IPS-18c (cell line): ENCODE results near the gene CDC37.
A peak's percentile ranks its signal among the peaks of the same experiment; 100 is the strongest.

Source experiments
- H3K4me3 ChIP-seq: 2 replicates; pipeline ENCODE4 v1.7.0; 2013; ENCODE audit warnings: low read depth, mild to moderate bottlenecking, low read length, moderate library complexity; ENCODE audit not compliant: insufficient read depth
- H3K9me3 ChIP-seq: one replicate; pipeline ENCODE4 v1.6.1; 2013; ENCODE audit warnings: mild to moderate bottlenecking, low read length, moderate library complexity; ENCODE audit not compliant: control insufficient read depth, insufficient read depth

CDC37 gene

GRCh38 chr19:10403137-10404021, at the start of gene CDC37:
TSS of gene CDC37 (minus strand) at chr19:10403542. CDS start at chr19:10403479, 63 bp downstream.
- peaks cover 2% of the 10 kb centered on the region for H3K9me3 ChIP-seq
- H3K4me3 ChIP-seq: peak within 1 kb of the TSS; percentile 92

DNA sequence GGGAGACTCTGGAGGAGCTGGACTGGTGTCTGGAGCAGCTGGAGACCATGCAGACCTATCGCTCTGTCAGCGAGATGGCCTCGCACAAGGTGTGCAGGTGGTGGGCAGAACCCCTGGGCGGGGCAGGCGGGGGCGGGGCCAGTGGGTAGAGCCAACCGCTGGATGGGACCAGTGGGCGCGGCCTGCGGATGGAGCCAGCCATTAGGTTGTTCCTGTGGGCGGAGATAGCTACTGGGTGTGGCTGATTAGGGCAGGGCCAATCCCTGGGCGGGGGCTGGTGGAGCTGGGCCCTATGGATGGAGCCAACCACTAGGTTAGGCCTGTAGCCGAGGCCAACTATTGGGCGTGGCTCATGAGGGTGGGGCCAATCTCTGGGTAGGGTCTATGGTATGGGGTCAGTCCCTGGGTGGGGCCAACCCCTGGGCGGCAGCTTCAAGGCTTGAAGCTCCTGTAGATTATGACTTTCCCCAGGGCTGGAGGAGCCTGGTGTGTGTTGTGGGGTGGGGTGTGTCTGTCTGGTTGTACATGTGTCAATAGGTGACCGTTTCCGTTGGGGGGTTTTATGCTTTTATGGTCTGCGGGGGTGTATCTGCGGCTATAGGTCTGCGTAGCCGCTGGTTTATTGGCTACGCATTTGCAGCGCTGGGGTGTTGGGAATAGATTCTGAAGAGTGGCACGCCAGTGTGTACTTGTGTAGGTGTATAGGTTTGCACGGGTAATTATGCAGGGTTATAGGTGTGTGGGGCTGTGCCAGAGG, 47.7 kb upstream of the CDC37 start:
- Histone ChIP-seq H3K9me3 (no peaks in the 10 kb centered on the region), H3K4me3 (no peak overlapping the region)

GRCh38 chr19:10450191-10450852, 47.0 kb upstream of the CDC37 start:
- Histone ChIP-seq H3K9me3 (no peaks in the 10 kb centered on the region), H3K4me3 (no peak overlapping the region)

DNA sequence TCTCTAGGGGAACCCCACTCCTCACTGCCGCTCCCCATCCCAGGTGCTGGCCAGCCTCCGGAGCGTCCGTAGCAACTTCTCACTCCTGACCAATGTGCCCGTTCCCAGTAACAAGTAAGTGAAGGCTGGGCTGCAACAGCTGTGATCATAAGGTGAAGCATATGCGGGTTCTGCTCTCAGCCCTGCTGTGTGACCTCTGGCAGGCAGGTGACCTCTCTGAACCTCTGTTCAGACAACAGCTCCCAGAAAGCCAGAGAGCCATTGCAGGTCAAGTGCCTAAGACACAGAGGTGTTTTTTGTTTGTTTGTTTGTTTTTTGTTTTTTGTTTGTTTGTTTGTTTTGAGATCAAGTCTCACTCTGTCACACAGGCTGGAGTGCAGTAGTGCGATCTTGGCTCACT, 45.7 kb upstream of the CDC37 start:
- Histone ChIP-seq H3K4me3 (no peak overlapping the region), H3K9me3 (no peaks in the 10 kb centered on the region)

DNA sequence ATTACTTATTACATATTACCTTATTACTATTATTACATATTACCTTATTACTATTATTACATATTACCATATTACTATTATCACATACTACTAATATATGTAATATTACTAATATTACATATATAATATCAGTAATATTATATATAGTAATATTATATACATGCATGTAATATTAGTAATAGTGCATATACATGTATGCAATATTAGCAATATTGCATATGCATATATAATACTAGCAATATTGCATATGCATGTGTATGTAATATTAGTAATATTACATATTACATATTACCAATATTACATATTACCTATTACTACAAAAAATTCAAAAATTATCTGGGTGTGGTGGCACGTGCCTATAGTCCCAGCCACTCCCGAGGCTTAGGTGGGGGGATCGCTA, 39.4 kb upstream of the CDC37 start:
- no peak overlapping the region for H3K4me3 ChIP-seq
- H3K9me3 ChIP-seq: no peaks in the 10 kb centered on the region

DNA sequence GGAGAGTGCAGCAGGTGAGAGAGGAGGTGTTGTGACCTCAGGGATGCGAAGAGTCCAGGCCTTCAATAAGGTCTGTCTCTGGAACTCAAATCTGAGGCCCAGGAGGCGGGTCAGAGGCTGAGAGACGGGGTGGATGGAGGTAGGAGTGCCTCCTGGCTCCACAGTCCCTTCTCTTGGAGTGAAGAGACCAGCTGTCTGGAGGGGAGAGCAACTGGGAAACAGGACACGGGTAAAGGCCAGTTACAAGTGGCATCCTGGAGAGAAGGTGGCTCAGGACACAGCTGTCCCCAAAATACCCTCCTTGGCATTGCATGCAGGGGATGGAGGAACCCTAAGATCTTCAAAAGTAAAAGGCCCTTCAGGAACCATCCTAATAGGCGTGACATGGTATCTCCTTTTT, 36.2 kb upstream of the CDC37 start:
- H3K4me3 ChIP-seq: no peak overlapping the region
- H3K9me3 ChIP-seq: peaks cover 4% of the 10 kb centered on the region

- Histone ChIP-seq H3K9me3 (peaks cover 6% of the 10 kb centered on the region), H3K4me3 (no peak overlapping the region)
Observed at GRCh38 chr19:10433131-10433536, 29.8 kb upstream of the CDC37 start.

DNA sequence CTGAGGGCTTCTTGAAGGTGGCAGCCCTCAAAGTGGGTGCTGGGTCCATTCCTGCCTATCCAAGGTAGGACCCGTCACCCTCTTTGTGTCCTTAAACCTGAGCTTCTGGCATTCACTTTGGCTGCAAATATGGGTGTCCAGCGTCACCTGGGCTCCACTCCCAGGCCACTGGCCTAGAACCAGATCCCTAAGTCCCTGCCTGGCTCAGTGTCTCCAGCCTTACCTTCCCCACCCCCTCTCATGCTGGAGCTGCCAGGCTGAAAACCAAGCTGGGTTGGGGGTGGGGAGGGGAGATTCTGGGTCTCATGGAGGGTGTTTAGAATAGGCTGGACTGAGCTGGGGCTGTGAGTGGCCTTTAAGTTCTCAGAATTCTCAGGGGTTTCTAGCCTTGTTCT, 29.4 kb upstream of the CDC37 start:
- H3K4me3 ChIP-seq: peak overlapping the region; percentile 43; the same call in 1 of the 2 replicates
- H3K9me3 ChIP-seq: peaks cover 6% of the 10 kb centered on the region

DNA sequence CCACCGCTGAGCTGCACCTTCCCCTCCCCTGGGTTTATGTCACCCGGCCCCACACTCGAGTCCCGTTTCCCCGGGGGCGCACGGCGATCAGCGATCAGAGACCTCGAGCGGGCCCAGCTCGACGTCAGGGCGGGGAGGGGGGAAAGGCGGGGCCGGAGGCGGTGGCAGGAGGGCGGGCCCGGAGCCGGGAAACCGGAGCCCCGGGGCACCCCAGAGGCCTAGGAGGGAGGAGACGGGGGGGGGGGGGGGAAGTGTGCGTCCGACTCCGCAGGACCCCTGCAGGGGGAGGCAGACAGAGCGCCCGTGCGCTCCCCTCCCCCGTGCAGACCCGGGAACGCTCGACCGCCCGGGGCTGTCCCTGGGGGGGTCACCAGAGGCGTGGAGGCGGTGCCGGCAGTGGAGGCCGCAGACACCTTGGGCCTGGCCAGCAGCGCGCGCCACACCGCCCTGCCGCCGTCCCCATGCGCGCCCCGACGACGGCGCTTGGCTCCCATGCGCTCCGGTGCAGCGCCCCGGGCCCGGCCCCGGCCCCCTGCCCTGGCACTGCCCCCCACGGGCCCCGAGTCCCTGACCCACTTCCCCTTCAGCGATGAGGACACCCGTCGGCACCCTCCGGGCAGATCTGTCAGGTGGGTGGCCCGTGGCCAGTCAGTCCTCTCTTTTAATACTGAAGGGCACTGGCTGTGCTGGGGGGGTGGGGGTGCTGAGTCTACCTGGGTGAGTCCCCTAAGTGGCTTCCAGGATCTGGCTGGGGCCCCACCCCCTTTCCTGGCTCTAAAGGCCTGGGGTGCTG, 28.8 kb upstream of the CDC37 start:
- Histone ChIP-seq H3K9me3 (peaks cover 6% of the 10 kb centered on the region), H3K4me3 (peak overlapping the region; percentile 43)

- Histone ChIP-seq H3K9me3 (peaks cover 6% of the 10 kb centered on the region), H3K4me3 (peak overlapping the region; percentile 40; the same call in 1 of the 2 replicates)
Observed at GRCh38 chr19:10431254-10431942, 28.1 kb upstream of the CDC37 start.

DNA sequence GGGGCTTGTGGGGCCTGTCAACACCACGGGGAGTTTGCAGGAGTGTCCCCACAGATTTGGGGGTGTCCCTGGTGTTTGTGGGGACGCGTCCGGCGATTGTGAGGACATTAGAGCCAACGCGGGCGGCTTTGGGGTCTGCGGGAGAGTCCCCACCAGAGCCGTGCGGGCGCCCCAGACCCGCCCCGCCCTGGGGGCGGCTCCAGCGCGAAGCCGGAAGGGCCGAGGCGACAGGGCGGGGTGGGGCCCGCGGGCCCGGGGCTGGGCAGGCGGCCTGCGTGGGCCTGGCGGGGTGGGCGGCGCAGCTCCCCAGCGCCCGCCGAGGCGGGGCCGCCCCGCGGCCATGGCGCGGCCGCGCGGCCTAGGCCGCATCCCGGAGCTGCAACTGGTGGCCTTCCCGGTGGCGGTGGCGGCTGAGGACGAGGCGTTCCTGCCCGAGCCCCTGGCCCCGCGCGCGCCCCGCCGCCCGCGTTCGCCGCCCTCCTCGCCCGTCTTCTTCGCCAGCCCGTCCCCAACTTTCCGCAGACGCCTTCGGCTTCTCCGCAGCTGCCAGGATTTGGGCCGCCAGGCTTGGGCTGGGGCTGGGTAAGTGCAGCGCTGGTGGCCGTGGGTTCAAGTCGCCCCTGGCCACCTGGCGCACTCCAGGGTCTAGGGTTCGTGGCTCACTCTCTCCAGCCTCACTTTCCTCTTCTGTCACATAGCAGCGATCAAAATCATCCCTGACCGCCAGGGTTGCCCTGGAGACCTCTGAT, 27.3 kb upstream of the CDC37 start:
- Histone ChIP-seq H3K4me3 (peak overlapping the region; percentile 40; the same call in 1 of the 2 replicates), H3K9me3 (peaks cover 6% of the 10 kb centered on the region)

DNA sequence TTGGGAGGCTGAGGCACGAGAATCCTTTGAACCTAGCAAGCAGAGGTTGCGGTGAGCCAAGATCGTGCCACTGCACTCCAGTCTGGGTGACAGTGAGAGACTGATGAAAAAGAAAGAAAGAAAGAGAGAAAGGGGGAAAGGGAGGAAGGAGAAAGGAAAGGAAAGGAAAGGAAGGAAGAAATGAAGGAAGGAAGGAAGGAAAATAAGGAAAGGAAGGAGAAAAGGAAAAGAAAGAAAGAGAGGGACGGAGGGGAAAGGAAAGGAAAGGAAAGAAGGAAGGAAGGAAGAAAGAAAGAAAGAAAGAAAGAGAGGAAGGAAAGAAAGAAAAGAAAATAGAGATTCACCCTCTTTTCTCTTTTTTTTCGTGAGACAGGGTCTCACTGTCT, 25.6 kb upstream of the CDC37 start:
- Histone ChIP-seq H3K9me3 (peaks cover 2% of the 10 kb centered on the region), H3K4me3 (no peak overlapping the region)

GRCh38 chr19:10427169-10427568, 23.8 kb upstream of the CDC37 start:
- H3K4me3 ChIP-seq: no peak overlapping the region
- H3K9me3 ChIP-seq: peaks cover 2% of the 10 kb centered on the region

DNA sequence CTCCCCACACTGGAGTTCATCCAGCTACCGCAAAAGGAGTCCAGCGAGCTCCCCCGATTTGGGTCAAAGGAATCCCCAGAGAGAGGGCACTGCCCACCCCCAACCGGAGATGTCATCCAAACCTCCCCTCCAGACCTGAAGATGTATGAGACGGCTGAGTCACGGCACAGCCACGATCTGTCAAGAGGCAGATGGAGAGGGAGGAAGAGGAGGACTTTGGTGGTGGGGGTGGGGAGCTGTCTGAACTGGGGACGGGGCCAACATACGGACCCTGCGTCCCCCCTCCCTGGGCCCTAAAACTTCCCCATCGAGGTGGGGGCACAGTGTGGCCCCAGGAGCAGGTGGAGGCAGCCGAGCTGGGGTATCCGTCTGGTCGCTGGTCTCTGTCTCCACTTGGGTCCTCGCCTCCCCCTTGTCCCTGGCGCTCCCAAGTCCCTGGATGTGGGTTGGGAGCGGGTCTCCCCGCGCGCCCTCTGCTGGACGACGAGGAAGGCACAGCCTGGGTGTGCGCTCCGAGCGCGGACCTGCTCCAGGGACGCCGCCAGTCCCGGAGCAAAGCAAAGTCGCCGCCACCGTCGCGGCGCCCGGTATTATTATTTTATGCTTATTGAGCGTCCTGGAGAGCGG, 20.8 kb upstream of the CDC37 start:
- Histone ChIP-seq H3K4me3 (peak overlapping the region; percentile 44), H3K9me3 (no peaks in the 10 kb centered on the region)

- Histone ChIP-seq H3K4me3 (no peak overlapping the region), H3K9me3 (no peaks in the 10 kb centered on the region)
Observed at GRCh38 chr19:10422846-10423245, 19.5 kb upstream of the CDC37 start.
